ENCODE data around the gene FLT3. TPM values are rescaled to one million over a fixed set of nuclear protein-coding genes. Genes with fewer than 3 reads are reported as not detected.

The FLT3 gene
- total and polyA plus RNA-seq, 4 donors = 0.14 to 0.84 (median 0.42) TPM

DNA sequence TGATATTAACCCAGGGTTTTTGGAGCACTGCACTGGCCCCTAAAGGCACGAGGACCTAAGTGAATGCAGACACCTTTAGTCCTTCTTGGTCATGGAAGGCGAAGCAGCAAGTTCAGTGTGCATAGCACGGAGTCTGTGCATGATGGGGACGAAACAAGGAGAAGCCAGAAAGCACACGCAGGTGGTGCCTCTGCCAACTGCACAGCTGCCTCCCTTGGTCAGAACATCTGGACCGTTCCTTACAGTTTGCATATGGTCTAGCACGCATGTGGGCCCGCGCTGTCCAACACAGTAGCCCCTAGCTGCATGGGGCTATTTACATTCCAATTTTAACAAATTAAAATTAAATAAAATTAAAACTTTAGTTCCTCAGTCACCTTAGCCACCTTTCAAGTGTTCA, 44.0 kb downstream of the FLT3 start:
- H3K4me3 ChIP-seq (ENCODE audit: low read depth in 1 of 3, low read length in 3 of 3) = no peak overlapping the region
- WGBS = 65% methylated on average over 9 of the region's 9 CpGs

DNA sequence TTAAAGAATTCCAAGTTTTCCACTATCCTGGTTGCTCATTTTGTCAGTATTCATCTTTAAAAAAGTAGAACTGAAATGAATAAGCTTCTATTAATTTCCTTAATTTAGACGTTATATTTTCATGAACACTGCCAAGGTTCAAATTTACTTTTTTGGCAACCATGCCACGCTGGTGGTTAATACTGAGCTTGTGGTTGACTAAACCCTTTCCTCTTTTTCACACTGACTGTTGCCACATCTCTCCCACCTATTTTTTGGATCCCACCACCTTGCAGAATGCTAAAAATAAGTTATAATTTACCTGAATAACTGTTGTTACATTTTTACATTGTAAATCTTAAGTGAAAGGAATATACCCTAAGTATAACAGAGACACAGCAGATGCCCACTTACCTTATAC, 45.0 kb downstream of the FLT3 start:
- 68% methylated on average over 2 of the region's 2 CpGs for WGBS
- Histone ChIP-seq H3K36me3 (ENCODE audit: control insufficient read depth in 4 of 4, insufficient read depth in 3 of 4, low read depth in 1 of 4, low read length in 3 of 4) (no peaks in the 10 kb centered on the region), H3K4me1 (ENCODE audit: control insufficient read depth in 4 of 4, insufficient read depth in 4 of 4, low read length in 3 of 4) (peaks cover 0 to 3% (median 0%) of the 10 kb centered on the region in 4 donors), H3K9me3 (ENCODE audit: control insufficient read depth in 4 of 4, low read length in 3 of 4) (no peaks in the 10 kb centered on the region), H3K4me3 (ENCODE audit: low read depth in 1 of 3, low read length in 3 of 3) (no peak overlapping the region), H3K27ac (ENCODE audit: low read depth in 1 of 2, low read length in 2 of 2) (no peak overlapping the region), H3K9ac (ENCODE audit: low read depth in 1 of 2, low read length in 2 of 2) (no peak overlapping the region), H3K27me3 (ENCODE audit: control insufficient read depth in 4 of 4, insufficient read depth in 4 of 4, low read length in 3 of 4) (peaks cover 0 to 4% (median 0%) of the 10 kb centered on the region in 4 donors)
- DNase-seq (ENCODE audit: low spot score) = no peak
- TF ChIP-seq, protein P1, sequence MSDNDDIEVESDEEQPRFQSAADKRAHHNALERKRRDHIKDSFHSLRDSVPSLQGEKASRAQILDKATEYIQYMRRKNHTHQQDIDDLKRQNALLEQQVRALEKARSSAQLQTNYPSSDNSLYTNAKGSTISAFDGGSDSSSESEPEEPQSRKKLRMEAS (IDR thresholded peaks at IDR 0.05) = no peak
- no peak for TF ChIP-seq GABPA (IDR thresholded peaks at IDR 0.05 in 1 of 2, conservative IDR thresholded peaks at IDR 0.05 in 1 of 2)
- no peak for TF ChIP-seq JUND (IDR thresholded peaks at IDR 0.05)
- no peak for TF ChIP-seq EGR1 (IDR thresholded peaks at IDR 0.05; ENCODE audit: low read depth in 2 of 2)
- TF ChIP-seq TAF1 (conservative IDR thresholded peaks at IDR 0.05) = no peak
- no peak for TF ChIP-seq ATF3 (IDR thresholded peaks at IDR 0.05)
- TF ChIP-seq HNF4A (conservative IDR thresholded peaks at IDR 0.05) = no peak
- TF ChIP-seq REST (IDR thresholded peaks at IDR 0.05) = no peak

More for the DNA sequence above, 44.0 kb downstream of the FLT3 start:
- Histone ChIP-seq H3K27ac (ENCODE audit: low read depth in 1 of 2, low read length in 2 of 2) (no peak overlapping the region), H3K9ac (ENCODE audit: low read depth in 1 of 2, low read length in 2 of 2) (no peak overlapping the region), H3K27me3 (ENCODE audit: control insufficient read depth in 4 of 4, insufficient read depth in 4 of 4, low read length in 3 of 4) (peaks cover 0 to 4% (median 0%) of the 10 kb centered on the region in 4 donors), H3K4me1 (ENCODE audit: control insufficient read depth in 4 of 4, insufficient read depth in 4 of 4, low read length in 3 of 4) (peaks cover 0 to 3% (median 0%) of the 10 kb centered on the region in 4 donors), H3K9me3 (ENCODE audit: control insufficient read depth in 4 of 4, low read length in 3 of 4) (no peaks in the 10 kb centered on the region), H3K36me3 (ENCODE audit: control insufficient read depth in 4 of 4, insufficient read depth in 3 of 4, low read depth in 1 of 4, low read length in 3 of 4) (no peaks in the 10 kb centered on the region)
- no peak for DNase-seq (ENCODE audit: low spot score)
- TF ChIP-seq HNF4A (conservative IDR thresholded peaks at IDR 0.05) = no peak
- TF ChIP-seq REST (IDR thresholded peaks at IDR 0.05) = no peak
- TF ChIP-seq RAD21 (IDR thresholded peaks at IDR 0.05) = no peak
- TF ChIP-seq ZBTB33 (IDR thresholded peaks at IDR 0.05) = no peak
- TF ChIP-seq HNF4G (IDR thresholded peaks at IDR 0.05) = no peak
- no peak for TF ChIP-seq ATF3 (IDR thresholded peaks at IDR 0.05)
- TF ChIP-seq SP1 (IDR thresholded peaks at IDR 0.05) = no peak
- no peak for TF ChIP-seq YY1 (IDR thresholded peaks at IDR 0.05)
- no peak for TF ChIP-seq GABPA (IDR thresholded peaks at IDR 0.05 in 1 of 2, conservative IDR thresholded peaks at IDR 0.05 in 1 of 2)

Data from liver (tissue), 9 donors.